GM12865 (cell line): ENCODE data around the gene NEUROD1.

Source experiments
- DNase-seq: peaks from one replicate; pipeline ENCODE4 v3.0.0; 2010; ENCODE audit warnings: low read depth
- H3K4me3 ChIP-seq: 2 replicates; pipeline ENCODE4 v1.5.1; 2011; ENCODE audit warnings: mild to moderate bottlenecking, low read depth, low read length, control low read depth
- TF ChIP-seq, protein P1 (sequence below): IDR thresholded peaks from 2 replicates; pipeline ENCODE4 v1.5.1; 2011; ENCODE audit warnings: low read length, control low read depth, low read depth, inconsistent platforms; ENCODE audit not compliant: insufficient read depth; ENCODE audit errors: missing control alignments

The NEUROD1 gene

GRCh38 chr2:181667234-181667633 lies 13.1 kb downstream of the NEUROD1 start:
- no peak overlapping the region for H3K4me3 ChIP-seq
- TF ChIP-seq, protein P1, sequence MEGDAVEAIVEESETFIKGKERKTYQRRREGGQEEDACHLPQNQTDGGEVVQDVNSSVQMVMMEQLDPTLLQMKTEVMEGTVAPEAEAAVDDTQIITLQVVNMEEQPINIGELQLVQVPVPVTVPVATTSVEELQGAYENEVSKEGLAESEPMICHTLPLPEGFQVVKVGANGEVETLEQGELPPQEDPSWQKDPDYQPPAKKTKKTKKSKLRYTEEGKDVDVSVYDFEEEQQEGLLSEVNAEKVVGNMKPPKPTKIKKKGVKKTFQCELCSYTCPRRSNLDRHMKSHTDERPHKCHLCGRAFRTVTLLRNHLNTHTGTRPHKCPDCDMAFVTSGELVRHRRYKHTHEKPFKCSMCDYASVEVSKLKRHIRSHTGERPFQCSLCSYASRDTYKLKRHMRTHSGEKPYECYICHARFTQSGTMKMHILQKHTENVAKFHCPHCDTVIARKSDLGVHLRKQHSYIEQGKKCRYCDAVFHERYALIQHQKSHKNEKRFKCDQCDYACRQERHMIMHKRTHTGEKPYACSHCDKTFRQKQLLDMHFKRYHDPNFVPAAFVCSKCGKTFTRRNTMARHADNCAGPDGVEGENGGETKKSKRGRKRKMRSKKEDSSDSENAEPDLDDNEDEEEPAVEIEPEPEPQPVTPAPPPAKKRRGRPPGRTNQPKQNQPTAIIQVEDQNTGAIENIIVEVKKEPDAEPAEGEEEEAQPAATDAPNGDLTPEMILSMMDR: no peak
- no peak for DNase-seq

- TF ChIP-seq, protein P1: no peak
- H3K4me3 ChIP-seq: no peak overlapping the region
Observed at GRCh38 chr2:181662287-181662686, 18.0 kb downstream of the NEUROD1 start.

DNA sequence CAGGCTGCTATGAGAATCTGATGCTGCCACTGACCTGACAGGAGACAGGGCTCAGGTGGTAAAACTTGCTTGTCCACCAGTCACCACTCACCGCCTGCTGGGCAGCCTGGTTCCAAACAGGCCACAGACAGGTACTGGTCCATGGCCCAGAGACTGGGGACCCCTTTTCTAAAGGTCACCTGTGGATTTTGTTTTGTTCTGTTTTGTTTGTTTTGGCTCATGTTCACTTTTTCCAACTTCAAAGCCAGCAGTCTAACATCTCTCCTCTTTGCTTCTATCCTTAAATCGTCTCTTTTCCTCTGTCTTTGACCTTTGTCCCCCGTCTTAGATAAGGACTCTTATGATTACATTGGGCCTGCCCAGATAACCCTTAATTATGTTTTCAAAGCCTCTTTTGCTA lies 20.1 kb downstream of the NEUROD1 start:
- H3K4me3 ChIP-seq: no peak overlapping the region
- TF ChIP-seq, protein P1: no peak
- DNase-seq: no peak

More at GRCh38 chr2:181662287-181662686, 18.0 kb downstream of the NEUROD1 start:
- no peak for DNase-seq

DNA sequence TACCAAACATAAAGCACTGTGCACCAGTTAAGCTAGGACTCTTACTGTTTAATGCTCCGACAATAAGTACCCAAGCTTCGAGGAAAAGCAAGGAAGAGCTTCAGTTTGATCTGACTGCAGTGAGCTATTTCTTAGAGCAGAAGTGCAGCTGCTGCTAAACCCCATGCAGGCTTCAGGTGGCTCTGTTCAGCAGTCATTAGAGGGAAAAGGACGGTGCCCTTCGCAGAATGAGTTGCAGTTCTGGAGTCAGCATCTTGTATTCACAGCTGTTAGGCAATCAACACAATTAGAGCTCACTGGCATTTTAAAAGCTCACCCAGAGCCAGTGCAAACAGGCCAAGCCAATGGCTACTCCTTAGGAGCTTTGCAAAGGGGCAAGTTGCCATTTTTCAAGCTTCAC lies 21.9 kb downstream of the NEUROD1 start:
- TF ChIP-seq, protein P1: no peak
- no peak for DNase-seq
- H3K4me3 ChIP-seq: no peak overlapping the region

- DNase-seq: no peak
- H3K4me3 ChIP-seq: peak overlapping the region; percentile 68; the same call in 1 of the 2 replicates
- TF ChIP-seq, protein P1: no peak
Observed at GRCh38 chr2:181657379-181657778, 22.9 kb downstream of the NEUROD1 start.

DNA sequence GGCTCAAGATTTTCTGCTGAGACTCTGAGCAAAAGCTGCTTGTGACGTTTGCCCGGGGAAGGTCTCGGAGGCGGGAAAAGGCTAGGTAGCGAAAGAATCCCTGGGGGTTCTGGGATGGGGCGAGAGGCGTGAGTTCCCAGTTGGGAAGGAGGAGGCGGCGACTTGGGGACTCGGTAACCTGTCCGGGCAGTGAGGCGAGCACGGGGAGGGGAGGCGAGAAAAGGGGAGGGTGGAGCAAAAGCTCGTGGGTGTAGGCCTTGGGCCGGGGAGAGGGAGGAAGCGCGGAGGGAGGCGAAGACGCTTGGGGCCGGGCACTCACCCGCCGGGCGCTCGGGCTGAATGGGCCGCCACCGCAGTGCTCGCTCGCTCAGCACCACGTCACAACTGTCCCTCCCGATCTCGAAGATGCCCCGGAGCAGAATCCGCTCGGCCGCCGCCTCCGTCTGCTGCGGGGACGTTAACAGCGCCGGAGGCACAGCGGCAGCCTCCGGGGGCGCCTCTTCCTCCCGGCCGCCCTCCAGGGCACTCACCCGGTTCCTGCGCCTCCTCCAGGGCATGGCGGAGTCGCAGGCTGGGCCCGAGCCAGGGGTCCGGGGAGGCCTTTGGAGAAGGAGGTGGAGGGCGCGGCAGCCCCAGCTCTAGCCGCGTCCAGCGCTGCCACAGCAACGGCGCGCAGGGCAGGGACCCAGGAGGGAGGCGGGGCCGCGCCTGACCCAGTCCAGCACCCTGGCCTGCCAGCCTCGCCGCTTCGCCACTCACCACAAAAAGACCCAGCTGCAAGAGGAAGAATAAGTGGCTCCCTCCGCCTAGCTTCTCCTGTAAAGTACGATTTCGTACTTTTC lies 23.6 kb downstream of the NEUROD1 start, which contains the start of gene CERKL:
Gene CERKL (minus strand): TSS at position 656 of the 842 bp plus-strand sequence. CDS start 99 bp downstream, at position 557.
- TF ChIP-seq, protein P1: no peak
- peak; percentile 61 for DNase-seq
- H3K4me3 ChIP-seq: peak within 1 kb of the TSS; percentile 68
